Measurements from ENCODE around the gene PLD6.

- TF ChIP-seq CTCF (IDR thresholded peaks at IDR 0.05), result no peak
- no peak for TF ChIP-seq POLR2A (IDR thresholded peaks at IDR 0.05)
- TF ChIP-seq EP300 (IDR thresholded peaks at IDR 0.05), result no peak
Measured at GRCh38 chr17:17189559-17189958, 16.6 kb downstream of the PLD6 start.

Measured in tibial nerve (tissue), 4 donors.